ENCODE data around the gene ZNF280B. TPM values are rescaled to one million over a fixed set of nuclear protein-coding genes. Genes with fewer than 3 reads are reported as not detected.
"Not testable (repeated sequence)": the region's sequence is repeated elsewhere in the genome, so short reads cannot be mapped to it uniquely, and the experiment has no call there.

The ZNF280B gene
- polyA plus RNA-seq, 1 donor (not counting 4 experiments of a cell fraction or from before 2014, with no cell fraction given): 0.04 TPM

- FAIRE-seq (no peak), DNase-seq (ENCODE audit: low read depth, low spot score) (no peak)
- no peak overlapping the region for H3K27ac ChIP-seq (ENCODE audit: control insufficient read depth, insufficient read depth, low read length)
- no peaks in the 10 kb centered on the region for H3K79me2 ChIP-seq (ENCODE audit: control insufficient read depth, insufficient read depth, low read length)
- H2AFZ ChIP-seq (ENCODE audit: control insufficient read depth, low read length): no peak overlapping the region
- H4K20me1 ChIP-seq (ENCODE audit: control insufficient read depth, extremely low read depth, insufficient read depth, low read length): no peaks in the 10 kb centered on the region
- no peaks in the 10 kb centered on the region for H3K9me3 ChIP-seq (ENCODE audit: control insufficient read depth, low read depth, low read length)
- no peak overlapping the region for H3K9ac ChIP-seq (ENCODE audit: control insufficient read depth, extremely low read depth, insufficient read depth, low read length)
- dilution Hi-C loops (cut with MboI; ENCODE audit: extremely low pct_ligation_motif_present, low sequenced_read_pairs): no loop called here
- no peak overlapping the region for H3K4me2 ChIP-seq (ENCODE audit: control insufficient read depth, extremely low read depth, insufficient read depth, low read depth, low read length)
- H3K4me3 ChIP-seq (ENCODE audit: control insufficient read depth in 2 of 3, extremely low read depth in 1 of 3, insufficient read depth in 2 of 3, low read depth in 1 of 3, low read length in 3 of 3): no peak overlapping the region
- no peaks in the 10 kb centered on the region for H3K4me1 ChIP-seq (ENCODE audit: control insufficient read depth, extremely low read depth, insufficient read depth, low read length)
- H3K36me3 ChIP-seq (ENCODE audit: control insufficient read depth in 2 of 2, extremely low read depth in 1 of 2, insufficient read depth in 2 of 2, low read length in 2 of 2): no peaks in the 10 kb centered on the region
- H3K9me1 ChIP-seq (ENCODE audit: control insufficient read depth, extremely low read depth, insufficient read depth, low read length): no peaks in the 10 kb centered on the region
- peaks cover 3% of the 10 kb centered on the region for H3K27me3 ChIP-seq (ENCODE audit: control insufficient read depth, extremely low read depth, insufficient read depth, low read length)
- TF ChIP-seq CTCF (optimal IDR thresholded peaks at IDR 0.05 in 1 of 3, IDR thresholded peaks at IDR 0.05 in 1 of 3, conservative IDR thresholded peaks at IDR 0.05 in 1 of 3; ENCODE audit: extremely low read depth in 1 of 3, insufficient read depth in 2 of 3, low read length in 3 of 3) (no peak), EZH2 (IDR thresholded peaks at IDR 0.05; ENCODE audit: low read length) (no peak)
These were observed 7.3 kb upstream of the ZNF280B start for GRCh38 chr22:22515890-22516289.

- H3K27me3 ChIP-seq (ENCODE audit: control insufficient read depth, extremely low read depth, insufficient read depth, low read length); H3K36me3 ChIP-seq (ENCODE audit: control insufficient read depth in 2 of 2, extremely low read depth in 1 of 2, insufficient read depth in 2 of 2, low read length in 2 of 2); H3K4me1 ChIP-seq (ENCODE audit: control insufficient read depth, extremely low read depth, insufficient read depth, low read length); dilution Hi-C loops (cut with MboI; ENCODE audit: extremely low pct_ligation_motif_present, low sequenced_read_pairs); DNase-seq (ENCODE audit: low read depth, low spot score); H3K9me1 ChIP-seq (ENCODE audit: control insufficient read depth, extremely low read depth, insufficient read depth, low read length); H3K9me3 ChIP-seq (ENCODE audit: control insufficient read depth, low read depth, low read length); H3K79me2 ChIP-seq (ENCODE audit: control insufficient read depth, insufficient read depth, low read length); H3K9ac ChIP-seq (ENCODE audit: control insufficient read depth, extremely low read depth, insufficient read depth, low read length); H4K20me1 ChIP-seq (ENCODE audit: control insufficient read depth, extremely low read depth, insufficient read depth, low read length); FAIRE-seq; H3K27ac ChIP-seq (ENCODE audit: control insufficient read depth, insufficient read depth, low read length); H3K4me2 ChIP-seq (ENCODE audit: control insufficient read depth, extremely low read depth, insufficient read depth, low read depth, low read length); H3K4me3 ChIP-seq (ENCODE audit: control insufficient read depth in 2 of 3, extremely low read depth in 1 of 3, insufficient read depth in 2 of 3, low read depth in 1 of 3, low read length in 3 of 3); H2AFZ ChIP-seq (ENCODE audit: control insufficient read depth, low read length): not testable (repeated sequence)
These were observed 5.9 kb upstream of the ZNF280B start for GRCh38 chr22:22514431-22514830.

- H3K79me2 ChIP-seq (ENCODE audit: control insufficient read depth, insufficient read depth, low read length): no peaks in the 10 kb centered on the region
- H4K20me1 ChIP-seq (ENCODE audit: control insufficient read depth, extremely low read depth, insufficient read depth, low read length): no peaks in the 10 kb centered on the region
- H3K4me1 ChIP-seq (ENCODE audit: control insufficient read depth, extremely low read depth, insufficient read depth, low read length): no peaks in the 10 kb centered on the region
- H3K9me1 ChIP-seq (ENCODE audit: control insufficient read depth, extremely low read depth, insufficient read depth, low read length): no peaks in the 10 kb centered on the region
- no peak for FAIRE-seq
- H2AFZ ChIP-seq (ENCODE audit: control insufficient read depth, low read length): no peak overlapping the region
- TF ChIP-seq CTCF (optimal IDR thresholded peaks at IDR 0.05 in 1 of 3, IDR thresholded peaks at IDR 0.05 in 1 of 3, conservative IDR thresholded peaks at IDR 0.05 in 1 of 3; ENCODE audit: extremely low read depth in 1 of 3, insufficient read depth in 2 of 3, low read length in 3 of 3) (no peak), EZH2 (IDR thresholded peaks at IDR 0.05; ENCODE audit: low read length) (no peak)
- no peaks in the 10 kb centered on the region for H3K9me3 ChIP-seq (ENCODE audit: control insufficient read depth, low read depth, low read length)
- peaks cover 3% of the 10 kb centered on the region for H3K27me3 ChIP-seq (ENCODE audit: control insufficient read depth, extremely low read depth, insufficient read depth, low read length)
- H3K4me2 ChIP-seq (ENCODE audit: control insufficient read depth, extremely low read depth, insufficient read depth, low read depth, low read length): no peak overlapping the region
- H3K27ac ChIP-seq (ENCODE audit: control insufficient read depth, insufficient read depth, low read length): no peak overlapping the region
- H3K4me3 ChIP-seq (ENCODE audit: control insufficient read depth in 2 of 3, extremely low read depth in 1 of 3, insufficient read depth in 2 of 3, low read depth in 1 of 3, low read length in 3 of 3): no peak overlapping the region
- H3K9ac ChIP-seq (ENCODE audit: control insufficient read depth, extremely low read depth, insufficient read depth, low read length): no peak overlapping the region
- no peaks in the 10 kb centered on the region for H3K36me3 ChIP-seq (ENCODE audit: control insufficient read depth in 2 of 2, extremely low read depth in 1 of 2, insufficient read depth in 2 of 2, low read length in 2 of 2)
- DNase-seq (ENCODE audit: low read depth, low spot score): no peak
- dilution Hi-C loops (cut with MboI; ENCODE audit: extremely low pct_ligation_motif_present, low sequenced_read_pairs): no loop called here
These were observed 5.1 kb upstream of the ZNF280B start for GRCh38 chr22:22513619-22514018.

All from keratinocyte (primary cell).